Measurements from ENCODE around the gene EEF1AKMT4. TPM values are rescaled to one million over a fixed set of nuclear protein-coding genes. Genes with fewer than 3 reads are reported as not detected.

The EEF1AKMT4 gene
- total RNA-seq, 2 donors from 2014 or later = 0.45 to 0.65 TPM

DNA sequence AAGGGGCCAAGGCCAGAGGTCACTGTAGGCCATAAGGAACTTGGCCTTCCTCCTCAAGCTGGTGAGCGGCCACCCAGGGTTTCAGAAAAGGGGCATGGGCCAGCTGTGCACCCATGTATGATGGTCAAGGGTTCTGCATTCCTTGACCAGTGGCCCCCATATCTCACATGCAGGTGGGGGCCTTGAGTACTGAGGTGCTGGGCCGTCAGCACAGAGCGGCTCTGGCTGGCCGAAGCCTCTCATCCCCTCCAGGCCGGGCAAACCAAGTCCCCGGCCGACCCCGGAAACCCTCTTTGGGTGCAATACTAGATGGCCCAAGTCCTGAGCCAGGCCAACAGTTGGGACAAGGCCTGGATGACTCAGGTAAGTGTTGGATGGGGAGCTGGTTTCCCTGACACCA lies 10.3 kb upstream of the EEF1AKMT4 start:
- no peak for DNase-seq
- H3K4me3 Mint-ChIP-seq = no peak overlapping the region
- peaks cover 2% of the 10 kb centered on the region for H3K4me1 Mint-ChIP-seq
- peaks cover 4% of the 10 kb centered on the region for H3K27me3 Mint-ChIP-seq
- H3K36me3 Mint-ChIP-seq (ENCODE audit: low read depth) = peaks cover 2% of the 10 kb centered on the region
- H3K27ac Mint-ChIP-seq = no peak overlapping the region
- no peak for ATAC-seq
- no peaks in the 10 kb centered on the region for H3K9me3 ChIP-seq (ENCODE audit: control insufficient read depth, low read length, poor library complexity, severe bottlenecking)

DNA sequence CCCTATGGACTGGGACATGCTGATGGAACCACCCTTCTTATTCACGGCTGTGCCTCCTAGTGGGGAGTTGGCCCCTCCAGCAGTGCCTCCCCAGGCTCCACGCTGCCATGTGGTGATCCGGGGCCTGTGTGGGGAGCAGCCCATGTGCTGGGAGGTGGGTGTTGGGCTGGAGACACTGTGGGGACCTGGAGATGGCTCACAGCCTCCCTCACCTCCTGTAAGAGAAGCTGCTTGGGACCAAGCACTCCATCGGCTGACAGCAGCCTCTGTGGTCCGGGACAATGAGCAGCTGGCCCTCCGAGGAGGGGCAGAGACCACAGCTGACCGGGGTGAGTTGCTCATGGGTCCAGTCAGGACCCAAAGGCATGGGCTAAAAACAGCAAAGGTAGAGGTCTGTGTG lies 9.8 kb upstream of the EEF1AKMT4 start:
- Mint-ChIP-seq H3K4me1 (peaks cover 3% of the 10 kb centered on the region), H3K36me3 (ENCODE audit: low read depth) (peaks cover 2% of the 10 kb centered on the region), H3K27ac (no peak overlapping the region), H3K4me3 (no peak overlapping the region), H3K27me3 (peaks cover 4% of the 10 kb centered on the region)
- ATAC-seq = no peak
- no peaks in the 10 kb centered on the region for H3K9me3 ChIP-seq (ENCODE audit: control insufficient read depth, low read length, poor library complexity, severe bottlenecking)
- no peak for DNase-seq

- peaks cover 7% of the 10 kb centered on the region for H3K4me1 Mint-ChIP-seq
- no peak for ATAC-seq
Measured at GRCh38 chr3:184240384-184241140, 8.9 kb upstream of the EEF1AKMT4 start.

GRCh38 chr3:184241141-184241446 lies 8.4 kb upstream of the EEF1AKMT4 start:
- H3K9me3 ChIP-seq (ENCODE audit: control insufficient read depth, low read length, poor library complexity, severe bottlenecking) = no peaks in the 10 kb centered on the region
- Mint-ChIP-seq H3K27me3 (no peaks in the 10 kb centered on the region), H3K36me3 (ENCODE audit: low read depth) (peaks cover 11% of the 10 kb centered on the region), H3K27ac (no peak overlapping the region), H3K4me1 (peaks cover 12% of the 10 kb centered on the region), H3K4me3 (no peak overlapping the region)
- DNase-seq = no peak
- ATAC-seq = no peak

More at GRCh38 chr3:184240384-184241140, 8.9 kb upstream of the EEF1AKMT4 start:
- no peak overlapping the region for H3K4me3 Mint-ChIP-seq
- DNase-seq = no peak
- H3K27ac Mint-ChIP-seq = no peak overlapping the region
- H3K36me3 Mint-ChIP-seq (ENCODE audit: low read depth) = peaks cover 8% of the 10 kb centered on the region
- H3K27me3 Mint-ChIP-seq = peaks cover 1% of the 10 kb centered on the region
- no peaks in the 10 kb centered on the region for H3K9me3 ChIP-seq (ENCODE audit: control insufficient read depth, low read length, poor library complexity, severe bottlenecking)

GRCh38 chr3:184241447-184242296 lies 7.8 kb upstream of the EEF1AKMT4 start:
- no peak overlapping the region for H3K27ac Mint-ChIP-seq
- no peak for DNase-seq
- no peaks in the 10 kb centered on the region for H3K27me3 Mint-ChIP-seq
- H3K9me3 ChIP-seq (ENCODE audit: control insufficient read depth, low read length, poor library complexity, severe bottlenecking) = no peaks in the 10 kb centered on the region
- H3K4me3 Mint-ChIP-seq = no peak overlapping the region
- peaks cover 12% of the 10 kb centered on the region for H3K36me3 Mint-ChIP-seq (ENCODE audit: low read depth)
- H3K4me1 Mint-ChIP-seq = peaks cover 14% of the 10 kb centered on the region
- peak; percentile 39 for ATAC-seq

GRCh38 chr3:184242297-184242685 lies 7.2 kb upstream of the EEF1AKMT4 start:
- no peaks in the 10 kb centered on the region for H3K27me3 Mint-ChIP-seq
- no peaks in the 10 kb centered on the region for H3K9me3 ChIP-seq (ENCODE audit: control insufficient read depth, low read length, poor library complexity, severe bottlenecking)
- peaks cover 12% of the 10 kb centered on the region for H3K36me3 Mint-ChIP-seq (ENCODE audit: low read depth)
- H3K4me3 Mint-ChIP-seq = no peak overlapping the region
- ATAC-seq (no peak), DNase-seq (no peak)
- H3K27ac Mint-ChIP-seq = no peak overlapping the region
- H3K4me1 Mint-ChIP-seq = peaks cover 14% of the 10 kb centered on the region

GRCh38 chr3:184248454-184249411 lies 739 bp upstream of the EEF1AKMT4 start, which contains the start of gene ALG3:
ALG3 (minus strand) TSS chr3:184248962; CDS start chr3:184248940, 22 bp downstream.
- Mint-ChIP-seq H3K4me3 (peak within 1 kb of the TSS; percentile 98), H3K27ac (peak within 1 kb of the TSS; percentile 99), H3K4me1 (peaks cover 24% of the 10 kb centered on the region), H3K27me3 (no peaks in the 10 kb centered on the region), H3K36me3 (ENCODE audit: low read depth) (peaks cover 10% of the 10 kb centered on the region)
- ATAC-seq = peak; percentile 57
- H3K9me3 ChIP-seq (ENCODE audit: control insufficient read depth, low read length, poor library complexity, severe bottlenecking) = no peaks in the 10 kb centered on the region
- peak; percentile 76 to 83 (median 76) for DNase-seq

DNA sequence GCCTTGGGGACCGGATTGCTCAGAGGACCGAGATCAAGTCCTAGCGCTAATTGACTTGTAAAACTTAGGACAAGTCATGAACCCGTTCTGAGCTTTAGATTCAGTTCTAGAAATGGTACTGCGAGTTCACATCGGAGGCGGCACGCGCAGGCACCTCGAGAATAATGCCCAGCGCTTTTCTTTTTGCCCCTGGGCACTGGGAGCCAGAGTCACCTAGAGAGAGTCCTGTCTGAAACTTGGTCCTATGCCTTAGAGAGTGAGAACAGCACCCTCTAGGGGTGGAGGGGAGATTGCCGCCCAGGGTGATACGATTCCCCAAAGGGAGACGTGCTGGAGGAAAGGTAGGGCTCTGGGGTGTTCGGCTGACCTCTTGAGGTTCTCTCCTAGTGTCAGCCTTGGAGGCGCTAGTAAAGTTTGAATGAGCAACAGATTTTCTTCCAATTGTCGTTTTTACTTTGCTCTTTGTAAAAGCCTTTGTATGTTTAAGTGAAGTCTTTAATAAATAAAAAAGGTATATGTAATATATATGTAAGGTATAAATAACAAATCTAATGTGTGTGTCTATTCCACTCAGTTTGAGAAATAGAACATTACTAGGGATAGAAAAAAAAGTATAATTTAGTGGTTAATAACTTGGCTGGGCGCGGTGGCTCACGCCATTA lies 826 bp downstream of the EEF1AKMT4 start:
- Mint-ChIP-seq H3K4me3 (peak overlapping the region; percentile 98), H3K27ac (peak overlapping the region; percentile 99), H3K4me1 (peaks cover 19% of the 10 kb centered on the region), H3K36me3 (ENCODE audit: low read depth) (peaks cover 4% of the 10 kb centered on the region), H3K27me3 (no peaks in the 10 kb centered on the region)
- ATAC-seq (peak; percentile 68), DNase-seq (peak; percentile 64 to 87 (median 76))
- no peaks in the 10 kb centered on the region for H3K9me3 ChIP-seq (ENCODE audit: control insufficient read depth, low read length, poor library complexity, severe bottlenecking)

DNA sequence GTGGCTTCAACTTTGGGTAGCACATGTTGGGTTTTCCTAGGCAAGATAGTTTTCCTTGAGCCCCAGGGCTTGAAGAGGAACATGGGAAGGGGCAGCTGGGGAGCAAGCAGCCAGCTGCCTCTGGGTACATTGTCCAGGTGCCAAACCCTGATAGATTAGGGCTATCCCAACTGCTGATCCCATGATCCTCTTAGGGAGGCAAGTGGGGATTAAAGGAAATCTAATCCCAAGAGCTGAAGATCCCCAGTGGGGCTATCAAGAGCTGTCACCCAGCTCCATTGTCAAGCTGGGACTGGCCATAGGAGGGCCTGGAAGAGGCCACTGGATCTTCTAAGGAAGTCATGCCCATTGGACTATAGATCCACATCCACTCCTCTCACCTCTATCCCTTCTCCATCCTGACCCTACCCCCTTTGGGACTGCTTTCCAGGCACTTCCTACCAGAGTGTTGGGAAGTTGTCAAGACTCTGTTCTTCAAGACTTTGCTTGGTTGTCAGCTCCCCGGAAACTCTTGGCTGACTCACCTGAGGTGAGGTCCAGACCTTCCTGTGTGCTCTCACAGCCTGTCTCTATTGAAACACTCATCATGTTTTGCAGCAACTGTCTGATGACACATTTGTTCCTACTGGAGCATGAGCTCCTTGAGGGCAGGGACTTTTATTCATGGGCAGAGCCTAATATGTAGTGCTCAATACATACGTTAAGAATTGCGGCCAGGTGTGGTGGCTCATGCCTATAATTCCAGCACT lies 6.0 kb downstream of the EEF1AKMT4 start:
- no peaks in the 10 kb centered on the region for H3K27me3 Mint-ChIP-seq

DNA sequence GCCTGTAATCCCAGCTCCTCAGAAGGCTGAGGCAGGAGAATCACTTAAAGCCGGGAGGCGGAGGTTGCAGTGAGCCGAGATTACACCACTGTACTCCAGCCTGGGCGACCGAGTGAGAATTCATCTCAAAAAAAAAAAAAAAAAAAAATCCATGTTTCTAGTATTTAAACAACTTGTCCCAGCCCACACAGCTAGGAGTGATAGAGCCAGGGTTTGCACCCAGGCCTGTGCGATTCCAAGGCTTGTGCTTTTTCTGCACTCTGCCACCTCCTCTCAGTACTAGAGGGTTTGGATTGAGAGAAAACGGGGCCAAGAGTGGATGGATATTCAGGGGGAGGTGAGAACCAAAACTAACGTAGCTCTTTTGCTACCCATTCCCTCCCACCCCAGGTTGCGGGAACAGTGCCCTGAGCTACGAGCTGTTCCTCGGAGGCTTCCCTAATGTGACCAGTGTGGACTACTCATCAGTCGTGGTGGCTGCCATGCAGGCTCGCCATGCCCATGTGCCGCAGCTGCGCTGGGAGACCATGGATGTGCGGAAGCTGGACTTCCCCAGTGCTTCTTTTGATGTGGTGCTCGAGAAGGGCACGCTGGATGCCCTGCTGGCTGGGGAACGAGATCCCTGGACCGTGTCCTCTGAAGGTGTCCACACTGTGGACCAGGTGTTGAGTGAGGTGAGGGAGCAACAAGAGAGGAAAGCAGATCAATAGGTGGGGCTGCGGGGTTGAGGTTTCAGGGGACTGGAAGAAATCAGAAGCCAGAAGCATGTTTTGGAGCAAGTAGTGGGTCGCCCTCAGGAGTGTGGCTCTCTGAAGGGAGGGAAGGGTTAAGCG lies 7.8 kb downstream of the EEF1AKMT4 start:
- peaks cover 5% of the 10 kb centered on the region for H3K36me3 Mint-ChIP-seq (ENCODE audit: low read depth)
- no peak overlapping the region for H3K4me3 Mint-ChIP-seq
- H3K9me3 ChIP-seq (ENCODE audit: control insufficient read depth, low read length, poor library complexity, severe bottlenecking) = no peaks in the 10 kb centered on the region
- peak overlapping the region; percentile 3 for H3K27ac Mint-ChIP-seq
- peaks cover 18% of the 10 kb centered on the region for H3K4me1 Mint-ChIP-seq
- ATAC-seq (no peak), DNase-seq (no peak)
- no peaks in the 10 kb centered on the region for H3K27me3 Mint-ChIP-seq

More for the DNA sequence above, 6.0 kb downstream of the EEF1AKMT4 start:
- no peak for ATAC-seq
- H3K36me3 Mint-ChIP-seq (ENCODE audit: low read depth) = peaks cover 2% of the 10 kb centered on the region
- H3K4me3 Mint-ChIP-seq = no peak overlapping the region
- H3K4me1 Mint-ChIP-seq = peaks cover 9% of the 10 kb centered on the region
- no peak for DNase-seq
- no peaks in the 10 kb centered on the region for H3K9me3 ChIP-seq (ENCODE audit: control insufficient read depth, low read length, poor library complexity, severe bottlenecking)
- no peak overlapping the region for H3K27ac Mint-ChIP-seq

DNA sequence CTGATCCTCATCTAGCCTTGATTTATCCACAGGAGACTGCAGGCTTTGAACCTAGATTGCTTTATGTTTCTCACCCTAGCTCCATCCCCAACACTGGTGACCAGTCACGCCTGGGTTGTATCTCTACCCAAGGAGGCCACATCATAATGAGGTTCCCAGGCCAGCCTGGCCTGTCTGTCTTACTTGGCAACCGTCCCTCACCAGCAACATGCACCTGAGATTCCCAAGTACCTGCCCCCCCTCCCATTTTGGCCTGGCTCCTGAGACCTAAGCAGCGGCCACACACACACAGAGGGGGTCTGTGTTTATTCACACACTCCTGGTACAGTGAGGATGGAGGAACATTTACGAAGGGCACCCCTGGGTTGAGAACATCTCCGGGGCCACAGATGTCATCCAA lies 9.5 kb downstream of the EEF1AKMT4 start:
- H3K4me3 Mint-ChIP-seq = no peak overlapping the region
- peaks cover 5% of the 10 kb centered on the region for H3K36me3 Mint-ChIP-seq (ENCODE audit: low read depth)
- H3K4me1 Mint-ChIP-seq = peaks cover 22% of the 10 kb centered on the region
- no peaks in the 10 kb centered on the region for H3K27me3 Mint-ChIP-seq
- H3K27ac Mint-ChIP-seq = peak overlapping the region; percentile 45
- ATAC-seq (no peak), DNase-seq (no peak)
- no peaks in the 10 kb centered on the region for H3K9me3 ChIP-seq (ENCODE audit: control insufficient read depth, low read length, poor library complexity, severe bottlenecking)
